NCI-H1092 treated with DMSO at 0.1 percent for 48 hours (cell line): ENCODE results near the gene TMEM8B.

ENCODE experiments used
- DNase-seq: peaks from one replicate; lab custom pipeline; 2025; lab: John Stamatoyannopoulos, UW

Gene TMEM8B, protein sequence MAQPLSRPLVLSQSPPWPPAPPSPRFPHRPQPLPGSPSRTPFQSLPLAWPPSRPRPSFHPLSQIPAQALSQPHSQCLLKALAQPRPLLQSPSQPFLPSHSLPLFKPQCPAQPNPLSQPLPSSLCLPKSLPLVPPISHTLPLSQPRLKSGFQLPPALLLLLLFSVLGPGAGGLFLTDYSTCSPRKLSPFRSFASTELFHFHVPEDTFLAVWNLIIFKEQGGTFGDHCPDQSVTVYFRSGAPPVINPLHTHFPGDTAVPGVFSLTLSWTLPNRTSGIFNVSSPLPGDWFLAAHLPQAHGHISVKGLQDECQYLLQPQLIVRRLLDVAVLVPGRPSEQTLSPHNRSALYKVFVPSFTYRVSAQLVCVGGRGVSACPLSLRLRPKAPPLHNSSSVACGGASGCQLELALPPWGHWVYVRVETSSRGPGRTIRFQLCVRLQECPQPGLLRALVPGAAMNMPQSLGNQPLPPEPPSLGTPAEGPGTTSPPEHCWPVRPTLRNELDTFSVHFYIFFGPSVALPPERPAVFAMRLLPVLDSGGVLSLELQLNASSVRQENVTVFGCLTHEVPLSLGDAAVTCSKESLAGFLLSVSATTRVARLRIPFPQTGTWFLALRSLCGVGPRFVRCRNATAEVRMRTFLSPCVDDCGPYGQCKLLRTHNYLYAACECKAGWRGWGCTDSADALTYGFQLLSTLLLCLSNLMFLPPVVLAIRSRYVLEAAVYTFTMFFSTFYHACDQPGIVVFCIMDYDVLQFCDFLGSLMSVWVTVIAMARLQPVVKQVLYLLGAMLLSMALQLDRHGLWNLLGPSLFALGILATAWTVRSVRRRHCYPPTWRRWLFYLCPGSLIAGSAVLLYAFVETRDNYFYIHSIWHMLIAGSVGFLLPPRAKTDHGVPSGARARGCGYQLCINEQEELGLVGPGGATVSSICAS

DNA sequence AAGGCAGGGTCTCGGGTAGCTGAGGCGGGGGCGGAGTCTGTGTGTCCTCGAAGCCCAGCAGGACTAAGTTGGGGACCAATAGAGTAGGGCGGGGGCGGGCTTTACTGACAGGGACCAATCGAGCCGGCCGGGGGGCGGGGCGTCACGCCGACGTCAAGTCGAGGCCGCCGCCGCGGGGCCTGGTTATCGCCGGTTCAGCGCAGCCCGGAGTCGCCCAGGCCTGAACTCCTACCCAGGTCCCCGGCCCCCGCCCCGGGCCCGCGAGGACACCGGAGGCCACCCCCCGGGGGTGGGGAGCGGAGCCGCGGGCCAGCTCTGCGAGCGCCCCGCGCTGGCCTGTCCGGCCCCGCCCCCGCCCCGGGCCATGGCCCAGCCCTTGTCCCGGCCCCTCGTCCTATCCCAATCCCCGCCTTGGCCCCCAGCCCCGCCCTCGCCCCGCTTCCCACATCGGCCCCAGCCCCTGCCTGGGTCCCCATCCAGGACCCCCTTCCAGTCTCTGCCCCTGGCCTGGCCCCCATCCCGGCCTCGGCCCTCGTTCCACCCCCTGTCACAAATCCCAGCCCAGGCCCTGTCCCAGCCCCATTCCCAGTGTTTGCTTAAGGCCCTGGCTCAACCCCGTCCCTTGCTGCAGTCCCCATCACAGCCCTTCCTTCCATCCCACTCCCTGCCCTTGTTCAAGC is at the start of gene TMEM8B:
Gene TMEM8B, plus strand, starts transcription at position 145 of the 680 bp plus-strand sequence. Its CDS starts 220 bp downstream, at position 365.
- DNase-seq, result peak; percentile 90

DNA sequence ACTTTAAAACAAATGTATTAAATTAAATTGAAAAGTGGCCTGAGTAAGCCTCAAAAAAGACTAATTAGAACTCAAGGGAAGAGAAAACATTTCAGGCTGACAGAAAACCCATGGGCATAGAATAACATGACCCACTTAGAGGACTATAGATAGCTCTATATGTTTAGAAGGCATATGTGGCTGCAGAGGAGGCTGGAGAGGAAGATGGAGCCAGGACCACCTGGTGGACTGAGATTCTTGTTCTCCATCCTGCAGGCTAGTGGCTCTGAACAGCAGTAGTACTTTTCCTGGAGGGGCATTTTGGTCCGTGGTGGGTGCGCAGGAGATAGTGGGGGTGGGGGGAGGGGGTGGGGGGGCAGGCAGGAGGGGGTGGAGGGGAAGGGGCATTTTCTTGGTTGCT is 48.0 kb upstream of the TMEM8B start:
- no peak for DNase-seq

DNA sequence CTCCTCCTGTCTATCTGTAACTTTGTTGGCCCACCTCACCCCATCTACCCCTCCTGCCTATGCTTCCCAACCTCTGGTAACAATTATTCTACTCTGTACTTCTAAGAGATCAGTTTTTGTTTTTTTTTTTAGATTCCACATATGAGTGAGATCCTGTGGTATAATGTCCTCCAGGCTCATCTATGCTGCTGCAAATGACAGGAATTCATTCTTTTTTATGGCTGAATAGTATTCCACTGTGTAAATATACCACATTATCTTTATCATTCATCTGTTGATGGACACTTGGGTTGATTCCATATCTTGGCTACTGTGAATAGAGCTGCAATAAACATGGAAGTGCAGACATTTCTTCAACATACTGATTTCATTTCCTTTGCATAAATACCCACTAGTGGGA is 45.6 kb upstream of the TMEM8B start:
- DNase-seq, result no peak

DNA sequence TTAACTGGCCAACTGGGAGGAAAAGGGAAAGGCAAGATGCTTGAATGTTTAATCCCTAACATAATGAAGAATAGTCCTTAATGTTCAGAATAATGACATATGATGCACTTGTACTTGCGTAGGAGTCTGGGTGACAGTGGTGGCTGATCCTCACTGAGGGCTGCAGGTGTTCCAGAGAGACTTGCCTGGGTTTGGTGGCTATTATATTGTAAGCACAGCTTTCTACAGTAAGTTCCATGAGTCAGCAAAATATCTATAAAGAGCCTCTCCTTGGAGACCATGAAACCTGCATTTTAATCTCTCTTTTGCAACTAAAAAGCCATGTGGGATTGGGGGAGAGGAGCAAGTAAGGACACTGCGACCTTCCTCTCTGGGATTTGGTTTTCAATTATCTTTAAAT is 39.5 kb upstream of the TMEM8B start:
- no peak for DNase-seq

DNA sequence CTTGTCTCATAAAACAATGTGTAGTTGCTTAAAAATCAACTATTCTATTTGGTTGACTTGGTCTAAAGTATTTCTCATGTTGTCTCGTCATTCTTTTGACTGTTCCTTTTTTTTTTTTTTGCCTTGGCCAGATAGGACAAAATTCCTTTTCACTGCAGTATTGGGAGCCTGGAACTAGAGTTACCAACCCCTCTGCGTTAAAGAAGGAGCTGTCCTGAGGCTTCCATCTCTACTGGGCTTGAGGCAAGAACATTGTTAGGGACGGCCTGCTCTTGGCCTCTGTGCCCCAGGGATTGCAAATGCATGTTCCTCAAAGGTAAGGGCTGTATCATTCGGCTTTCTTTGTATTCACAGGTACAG is 39.0 kb upstream of the TMEM8B start:
- no peak for DNase-seq

DNA sequence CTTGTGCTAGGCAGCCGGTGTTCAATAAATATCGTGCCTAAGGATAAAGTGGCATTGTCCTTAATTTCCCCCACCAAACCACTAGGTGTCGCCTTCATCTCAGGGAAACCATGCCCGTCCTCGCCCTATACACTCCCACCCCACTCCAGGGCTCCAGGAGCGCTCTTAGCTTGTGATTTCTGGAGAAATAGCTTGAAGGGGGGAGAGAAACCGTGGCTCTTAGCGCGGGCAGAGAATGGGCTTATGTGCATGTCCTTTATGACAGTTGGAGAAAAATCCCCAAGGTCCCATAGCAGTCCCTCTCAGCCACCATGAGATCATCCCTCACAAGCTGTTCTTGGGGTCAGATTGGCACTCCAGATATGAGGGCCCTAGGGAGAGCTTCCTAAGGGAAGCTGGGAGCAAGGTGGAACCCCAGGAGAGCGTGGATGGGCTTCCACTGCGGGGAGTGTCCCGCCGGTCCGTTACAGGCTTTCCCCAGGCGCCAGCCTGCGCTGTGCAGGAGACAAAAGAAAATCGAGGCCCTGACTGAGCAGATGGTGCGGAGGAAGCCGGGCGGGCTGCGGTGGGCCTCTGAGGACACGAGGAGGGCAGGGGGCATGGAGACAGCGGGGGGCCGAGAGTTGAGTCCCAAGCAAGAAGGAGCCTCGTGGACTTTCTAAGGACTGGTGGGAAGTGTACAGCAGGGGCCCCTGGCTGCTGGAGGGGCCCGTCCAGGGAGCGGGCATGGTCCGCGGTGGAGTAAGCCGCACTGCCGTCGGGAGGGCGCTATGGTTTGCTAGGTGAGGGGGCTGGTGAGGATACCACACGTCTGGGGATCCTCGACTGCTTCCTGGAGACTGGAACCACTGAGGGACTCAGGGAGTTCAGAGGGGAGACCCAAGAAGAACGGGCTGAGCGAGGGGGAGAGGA is 38.4 kb upstream of the TMEM8B start:
- DNase-seq, result peak; percentile 78

DNA sequence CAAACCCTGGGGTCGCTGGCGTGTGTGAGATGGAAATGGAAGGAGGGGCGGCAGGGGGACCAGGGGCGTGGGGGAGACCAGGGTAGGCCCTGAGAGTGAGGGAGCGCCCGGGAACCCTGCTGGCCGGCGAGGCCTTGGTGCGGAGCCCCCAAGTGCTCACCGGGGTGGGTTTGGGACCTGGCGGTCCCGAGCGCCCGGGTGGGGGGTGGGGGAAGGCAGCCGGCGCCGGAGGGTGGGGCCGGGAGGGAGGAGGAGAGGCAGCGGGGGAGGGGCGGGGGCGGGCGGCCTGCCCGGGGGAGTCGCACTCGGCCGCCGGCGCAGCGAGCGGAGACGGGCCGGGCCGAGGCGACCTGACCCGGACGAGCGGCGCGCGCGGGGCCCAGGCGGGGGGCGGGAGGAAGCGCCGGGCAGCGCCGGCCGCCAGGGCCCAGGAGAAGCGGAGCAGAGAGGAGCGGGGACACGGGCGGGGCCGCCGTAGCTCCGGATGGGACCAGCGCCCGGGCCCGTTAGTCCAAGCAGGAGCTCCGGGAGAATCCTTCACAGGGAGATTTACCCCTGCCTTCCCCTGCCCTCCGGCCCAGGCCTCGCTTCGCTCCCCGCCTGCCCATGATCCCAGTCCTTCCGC is 37.6 kb upstream of the TMEM8B start, which contains the start of gene NPR2:
Gene NPR2, plus strand, starts transcription at position 295 of the 625 bp plus-strand sequence. CDS start 818 bp downstream, outside the sequence.
- DNase-seq, result no peak

DNA sequence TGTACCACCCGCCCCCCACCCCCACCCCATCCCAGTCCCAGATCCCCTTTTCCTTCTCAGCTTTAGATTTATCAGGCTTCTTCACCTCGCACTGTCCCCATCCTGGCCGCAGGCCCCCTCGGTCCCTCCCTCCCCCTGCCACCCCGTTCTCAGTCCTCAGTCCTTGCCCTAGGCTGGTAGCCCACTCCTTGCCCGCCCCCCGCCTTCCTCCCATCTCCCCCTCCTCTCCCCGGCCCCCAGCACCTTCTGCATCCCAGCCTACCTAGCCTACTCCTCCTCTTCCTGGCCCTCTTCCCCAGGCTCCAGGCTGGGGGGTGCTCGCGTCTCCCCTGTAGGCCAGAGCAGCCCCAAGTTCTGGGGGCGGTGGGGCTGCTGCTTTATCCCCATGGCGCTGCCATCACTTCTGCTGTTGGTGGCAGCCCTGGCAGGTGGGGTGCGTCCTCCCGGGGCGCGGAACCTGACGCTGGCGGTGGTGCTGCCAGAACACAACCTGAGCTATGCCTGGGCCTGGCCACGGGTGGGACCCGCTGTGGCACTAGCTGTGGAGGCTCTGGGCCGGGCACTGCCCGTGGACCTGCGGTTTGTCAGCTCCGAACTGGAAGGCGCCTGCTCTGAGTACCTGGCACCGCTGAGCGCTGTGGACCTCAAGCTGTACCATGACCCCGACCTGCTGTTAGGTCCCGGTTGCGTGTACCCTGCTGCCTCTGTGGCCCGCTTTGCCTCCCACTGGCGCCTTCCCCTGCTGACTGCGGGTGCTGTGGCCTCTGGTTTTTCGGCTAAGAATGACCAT is 36.8 kb upstream of the TMEM8B start:
- no peak for DNase-seq

DNA sequence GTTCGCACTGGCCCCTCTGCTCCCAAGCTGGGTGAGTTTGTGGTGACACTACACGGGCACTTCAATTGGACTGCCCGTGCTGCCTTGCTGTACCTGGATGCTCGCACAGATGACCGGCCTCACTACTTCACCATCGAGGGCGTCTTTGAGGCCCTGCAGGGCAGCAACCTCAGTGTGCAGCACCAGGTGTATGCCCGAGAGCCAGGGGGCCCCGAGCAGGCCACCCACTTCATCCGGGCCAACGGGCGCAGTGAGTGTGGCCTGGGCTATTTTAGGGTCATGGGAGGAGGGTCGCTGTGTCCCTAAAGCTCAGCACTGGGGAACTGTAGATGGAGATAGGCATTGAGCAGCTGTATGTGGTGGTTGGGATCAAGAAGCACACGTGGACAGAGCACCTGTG is 36.2 kb upstream of the TMEM8B start:
- DNase-seq, result no peak

DNA sequence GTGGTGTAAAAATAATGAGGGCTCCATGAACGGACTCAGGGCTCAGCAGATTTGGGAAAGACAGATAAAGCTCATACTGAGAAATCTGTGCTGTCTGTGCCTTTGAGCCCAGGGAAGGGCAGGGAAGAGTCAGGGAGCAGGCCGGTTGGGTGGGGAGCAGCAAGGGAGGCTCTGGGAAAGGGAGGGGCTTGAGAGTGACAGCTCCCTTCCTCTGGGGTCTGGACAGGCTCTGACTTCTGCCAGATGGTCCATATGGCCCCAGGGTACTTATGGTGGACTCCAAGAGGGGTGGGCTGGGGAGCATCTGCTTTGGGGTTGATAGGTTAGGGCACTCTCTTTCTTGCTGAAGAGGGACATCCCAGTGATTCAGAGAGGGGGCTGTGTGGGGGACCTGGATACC is 35.6 kb upstream of the TMEM8B start:
- no peak for DNase-seq

DNA sequence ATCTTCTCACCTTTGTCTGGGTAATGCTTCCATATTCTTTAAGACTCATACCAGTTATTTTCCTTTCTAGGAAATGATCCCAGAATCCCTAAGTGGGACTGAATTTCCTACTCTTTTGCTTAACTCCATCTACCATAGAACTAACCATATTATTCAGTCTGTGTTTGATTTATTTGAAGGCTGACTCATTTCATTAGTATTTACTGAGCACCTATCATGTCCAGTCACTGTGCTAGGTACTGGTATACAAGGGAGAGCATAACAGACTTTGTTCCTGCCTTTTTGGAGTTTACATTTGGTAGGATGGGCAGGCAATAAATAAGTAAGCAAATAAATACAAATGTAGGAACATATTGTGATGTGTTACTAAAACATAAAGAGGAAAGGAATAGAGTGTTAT is 33.3 kb upstream of the TMEM8B start:
- no peak for DNase-seq

DNA sequence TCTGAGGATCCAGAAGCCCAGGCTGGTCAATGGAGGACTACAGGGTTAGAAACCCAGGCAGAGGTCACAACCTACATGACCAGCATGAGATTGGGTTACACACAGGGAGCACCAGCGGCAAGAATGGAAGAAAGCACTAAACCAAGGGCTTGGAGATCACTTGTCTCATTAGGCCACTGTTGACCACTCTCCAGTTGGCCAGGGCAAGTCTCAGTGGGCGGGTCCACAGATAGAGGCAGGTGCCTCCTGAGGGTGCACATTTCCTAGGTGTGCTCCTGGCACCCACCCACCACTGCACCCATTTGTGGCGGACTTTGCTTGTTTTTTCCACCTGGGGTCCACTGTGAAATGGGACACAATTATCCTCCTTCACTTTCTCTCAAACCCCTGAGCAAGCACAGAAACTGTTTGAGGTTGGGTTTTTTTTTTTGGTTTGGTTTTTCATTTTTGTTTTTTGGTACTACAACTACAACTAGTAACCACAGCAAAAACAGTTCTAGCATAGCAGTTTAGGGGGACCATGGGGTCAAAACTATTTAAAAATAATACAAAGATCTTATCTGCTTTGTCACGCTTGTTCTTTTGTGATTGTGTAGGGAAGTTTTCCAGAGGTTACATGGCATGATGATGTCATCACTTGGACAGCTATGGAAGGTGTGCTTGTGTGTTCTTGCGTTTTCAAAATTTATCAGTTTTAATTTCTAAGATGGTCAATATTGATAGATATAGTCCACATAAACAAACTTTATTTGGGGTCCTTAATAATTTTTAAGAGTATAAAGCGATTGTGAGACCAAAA is 31.5 kb upstream of the TMEM8B start:
- no peak for DNase-seq

DNA sequence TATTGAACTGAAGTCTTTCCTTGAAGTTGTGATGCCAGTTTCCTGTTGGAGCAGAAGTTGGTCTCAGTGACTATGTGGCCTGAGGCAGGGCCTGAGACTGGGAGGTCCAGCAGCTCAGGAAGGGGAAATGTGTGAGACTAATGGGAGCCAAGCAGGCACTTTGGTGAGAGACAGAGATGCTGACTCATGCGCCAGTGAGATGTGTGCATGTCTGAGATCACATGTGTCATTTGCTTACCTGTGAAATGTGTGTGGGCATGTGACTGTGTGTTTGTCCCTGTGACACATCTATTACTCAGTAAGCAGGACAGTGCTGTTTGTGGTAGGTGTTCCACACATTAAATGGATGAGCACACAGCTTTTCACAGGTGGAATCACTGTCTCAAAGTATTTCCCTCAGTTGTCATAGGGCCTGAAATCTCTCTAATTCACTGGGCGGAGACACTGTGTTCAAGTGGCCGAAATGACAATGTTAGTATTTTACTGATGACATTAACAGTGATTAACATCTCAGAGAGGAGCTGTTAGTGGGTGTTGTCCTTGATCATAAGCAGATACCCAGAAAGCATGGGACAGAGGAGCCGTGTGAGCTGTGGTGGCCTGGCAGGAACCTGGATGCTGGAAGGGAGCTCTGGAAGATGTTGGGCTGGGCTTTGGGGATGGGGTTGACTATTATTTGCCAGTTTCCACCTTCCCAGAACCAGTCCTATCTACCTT is 30.2 kb upstream of the TMEM8B start:
- no peak for DNase-seq

DNA sequence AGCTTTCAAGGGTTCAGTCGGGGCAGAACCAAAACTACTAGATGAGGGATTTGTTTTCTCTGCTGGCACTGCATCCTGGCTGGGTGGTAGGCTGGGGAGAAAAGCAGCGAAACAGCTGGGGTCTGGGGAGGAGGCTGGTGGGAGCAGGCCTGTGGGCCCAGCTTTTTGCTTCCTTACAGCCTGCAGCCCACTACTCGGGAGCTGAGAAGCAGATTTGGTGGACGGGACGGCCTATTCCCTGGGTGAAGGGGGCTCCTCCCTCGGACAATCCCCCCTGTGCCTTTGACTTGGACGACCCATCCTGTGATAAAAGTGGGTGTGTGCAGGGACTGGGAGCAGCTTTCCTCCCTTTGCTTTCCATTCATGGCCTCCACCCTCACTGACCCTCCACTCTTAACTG is 28.5 kb upstream of the TMEM8B start:
- no peak for DNase-seq

DNA sequence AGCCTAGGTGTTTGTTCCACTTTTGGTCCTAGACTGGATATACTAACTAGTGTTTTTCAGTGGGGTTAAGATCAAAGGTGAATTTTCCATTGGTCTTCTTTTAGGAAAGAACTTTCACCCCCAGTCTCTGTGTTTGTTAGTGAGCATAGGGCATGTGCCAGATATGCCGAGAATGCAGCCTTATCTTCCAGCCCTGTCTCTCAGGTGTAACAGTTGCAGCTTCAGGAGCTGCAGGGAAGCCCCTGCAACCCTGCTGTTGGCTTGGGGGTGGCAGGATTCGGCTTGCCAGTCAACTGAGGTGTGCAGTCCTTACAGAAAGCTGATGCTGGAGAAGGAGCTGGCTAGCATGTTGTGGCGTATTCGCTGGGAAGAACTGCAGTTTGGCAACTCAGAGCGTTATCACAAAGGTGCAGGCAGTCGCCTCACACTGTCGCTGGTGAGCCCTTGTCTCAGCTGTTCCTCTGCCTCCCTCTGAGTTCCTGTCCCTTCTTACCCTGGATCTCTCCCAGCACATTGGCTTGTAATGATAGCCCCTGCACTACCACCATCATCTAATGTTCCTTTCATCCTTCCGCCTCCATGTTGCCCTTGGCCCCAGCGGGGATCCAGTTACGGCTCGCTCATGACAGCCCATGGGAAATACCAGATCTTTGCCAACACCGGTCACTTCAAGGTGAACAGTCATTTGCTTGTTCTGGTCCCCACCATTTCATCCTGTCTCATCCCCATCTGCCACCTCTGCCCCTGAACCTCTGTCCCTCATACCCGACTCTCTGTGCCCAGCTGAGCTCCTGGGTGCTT is 27.5 kb upstream of the TMEM8B start:
- no peak for DNase-seq

DNA sequence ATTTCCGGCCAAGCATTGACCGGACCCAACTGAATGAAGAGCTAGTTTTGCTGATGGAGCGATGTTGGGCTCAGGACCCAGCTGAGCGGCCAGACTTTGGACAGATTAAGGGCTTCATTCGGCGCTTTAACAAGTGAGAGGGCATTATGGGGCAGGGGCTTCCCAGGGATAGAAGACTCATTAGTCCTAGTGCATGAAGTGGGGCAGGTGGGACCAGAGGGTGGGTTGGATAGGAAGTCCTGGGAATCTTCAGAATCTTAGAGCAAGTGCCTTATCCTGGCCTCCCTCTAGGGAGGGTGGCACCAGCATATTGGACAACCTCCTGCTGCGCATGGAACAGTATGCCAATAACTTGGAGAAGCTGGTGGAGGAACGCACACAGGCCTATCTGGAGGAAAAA is 22.9 kb upstream of the TMEM8B start:
- DNase-seq, result no peak

DNA sequence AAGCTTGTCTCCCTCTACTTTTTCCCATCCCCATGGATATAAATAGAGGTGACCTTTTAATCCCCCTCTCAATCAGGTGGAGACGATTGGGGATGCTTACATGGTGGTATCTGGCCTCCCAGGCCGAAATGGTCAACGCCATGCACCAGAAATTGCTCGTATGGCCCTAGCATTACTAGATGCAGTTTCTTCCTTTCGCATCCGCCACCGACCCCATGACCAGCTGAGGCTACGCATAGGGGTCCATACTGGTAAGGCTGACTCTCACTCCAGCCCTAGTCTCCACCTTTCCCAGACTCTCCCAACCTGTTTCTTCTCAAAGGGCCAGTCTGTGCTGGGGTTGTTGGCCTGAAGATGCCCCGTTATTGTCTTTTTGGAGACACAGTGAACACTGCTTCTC is 20.6 kb upstream of the TMEM8B start:
- DNase-seq, result no peak

DNA sequence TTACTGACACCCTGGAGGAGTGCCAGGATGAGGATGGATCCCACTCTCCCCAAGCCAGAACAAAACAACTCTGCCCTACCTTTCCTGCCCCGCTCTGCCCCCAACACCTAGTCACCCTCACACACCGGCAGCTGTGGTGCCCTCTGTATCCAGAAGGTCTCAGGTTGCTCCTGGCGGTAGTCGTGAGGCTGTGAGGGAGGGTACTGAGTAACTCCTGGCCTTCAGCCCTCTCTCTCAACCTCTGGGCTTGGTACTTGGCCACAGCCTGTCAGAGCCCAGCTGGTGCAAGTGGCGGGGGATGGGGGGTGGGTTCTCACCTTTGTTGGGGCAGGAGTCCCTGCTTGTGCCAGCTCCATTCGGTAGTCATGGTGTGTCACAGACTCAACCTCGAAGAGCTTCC is 18.9 kb upstream of the TMEM8B start:
- DNase-seq, result no peak
